Progenitor cell of endocrine pancreas (in vitro differentiated cells): ENCODE measurements around the gene TBC1D13. TPM values are rescaled to one million over a fixed set of nuclear protein-coding genes. Genes with fewer than 3 reads are reported as not detected.
"Not testable (repeated sequence)": the region's sequence is repeated elsewhere in the genome, so short reads cannot be mapped to it uniquely, and the experiment has no call there.

Source experiments
- DNase-seq: peaks from one replicate; pipeline ENCODE4 v3.0.0; 2021; ENCODE audit warnings: low spot score; ENCODE audit not compliant: unreplicated experiment
- H3K27ac Mint-ChIP-seq: 2 replicates; pipeline ENCODE4 v1.8.0; 2021; ENCODE audit warnings: mild to moderate bottlenecking, moderate library complexity, mixed read lengths
- H3K27me3 Mint-ChIP-seq: 2 replicates; pipeline ENCODE4 v1.8.0; 2021; ENCODE audit warnings: mixed read lengths
- H3K36me3 Mint-ChIP-seq: 2 replicates; pipeline ENCODE4 v1.8.0; 2022; ENCODE audit warnings: mixed read lengths; ENCODE audit not compliant: insufficient read depth
- H3K4me1 Mint-ChIP-seq: 2 replicates; pipeline ENCODE4 v1.8.0; 2021; ENCODE audit warnings: low read depth, mixed read lengths
- H3K4me3 Mint-ChIP-seq: 2 replicates; pipeline ENCODE4 v1.8.0; 2021; ENCODE audit warnings: low read depth, mild to moderate bottlenecking, moderate library complexity, mixed read lengths
- H3K9me3 Mint-ChIP-seq: 2 replicates; pipeline ENCODE4 v1.8.0; 2021; ENCODE audit warnings: low read depth, mixed read lengths
- total RNA-seq: library from RNA; stranded (reverse); gene quantifications from 2 replicates; pipeline ENCODE4 v1.2.1, GENCODE V29; 2021
- TF ChIP-seq, protein P1 (sequence below): fragments of 200-600 bp; sonication (generic); IDR thresholded peaks from one replicate; pipeline ENCODE4 v1.5.0; 2021; ENCODE audit warnings: antibody characterized with exemption, mild to moderate bottlenecking; ENCODE audit not compliant: unreplicated experiment

The TBC1D13 gene
- total RNA-seq, 1 donor from 2014 or later = 36.1 TPM

GRCh38 chr9:128836509-128837145 lies 49.6 kb downstream of the TBC1D13 start:
- H3K27me3 Mint-ChIP-seq = no peaks in the 10 kb centered on the region
- no peak overlapping the region for H3K27ac Mint-ChIP-seq
- TF ChIP-seq, protein P1, sequence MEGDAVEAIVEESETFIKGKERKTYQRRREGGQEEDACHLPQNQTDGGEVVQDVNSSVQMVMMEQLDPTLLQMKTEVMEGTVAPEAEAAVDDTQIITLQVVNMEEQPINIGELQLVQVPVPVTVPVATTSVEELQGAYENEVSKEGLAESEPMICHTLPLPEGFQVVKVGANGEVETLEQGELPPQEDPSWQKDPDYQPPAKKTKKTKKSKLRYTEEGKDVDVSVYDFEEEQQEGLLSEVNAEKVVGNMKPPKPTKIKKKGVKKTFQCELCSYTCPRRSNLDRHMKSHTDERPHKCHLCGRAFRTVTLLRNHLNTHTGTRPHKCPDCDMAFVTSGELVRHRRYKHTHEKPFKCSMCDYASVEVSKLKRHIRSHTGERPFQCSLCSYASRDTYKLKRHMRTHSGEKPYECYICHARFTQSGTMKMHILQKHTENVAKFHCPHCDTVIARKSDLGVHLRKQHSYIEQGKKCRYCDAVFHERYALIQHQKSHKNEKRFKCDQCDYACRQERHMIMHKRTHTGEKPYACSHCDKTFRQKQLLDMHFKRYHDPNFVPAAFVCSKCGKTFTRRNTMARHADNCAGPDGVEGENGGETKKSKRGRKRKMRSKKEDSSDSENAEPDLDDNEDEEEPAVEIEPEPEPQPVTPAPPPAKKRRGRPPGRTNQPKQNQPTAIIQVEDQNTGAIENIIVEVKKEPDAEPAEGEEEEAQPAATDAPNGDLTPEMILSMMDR = no peak
- no peaks in the 10 kb centered on the region for H3K9me3 Mint-ChIP-seq
- no peak overlapping the region for H3K4me3 Mint-ChIP-seq
- peaks cover 8% of the 10 kb centered on the region for H3K36me3 Mint-ChIP-seq
- peaks cover 6% of the 10 kb centered on the region for H3K4me1 Mint-ChIP-seq
- no peak for DNase-seq

DNA sequence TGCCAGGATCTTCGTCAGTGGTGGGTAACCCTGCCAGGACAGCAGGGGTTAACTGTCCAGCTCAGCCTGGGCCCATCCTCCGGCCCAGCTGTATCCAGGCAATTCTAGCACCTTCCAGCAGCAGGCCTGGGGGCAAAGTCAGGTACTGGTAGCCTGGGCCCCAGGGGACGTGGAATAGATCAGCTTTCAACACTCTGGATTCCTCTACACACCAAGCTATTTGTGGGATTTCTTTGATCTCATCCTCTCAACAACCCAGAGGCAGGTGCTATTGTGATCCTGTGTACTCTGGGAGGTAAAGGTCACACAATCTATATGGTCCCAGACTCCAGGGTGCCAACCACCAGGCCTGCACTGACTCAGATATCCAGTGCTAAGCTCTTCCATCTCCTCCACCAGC lies 51.3 kb downstream of the TBC1D13 start:
- Mint-ChIP-seq H3K9me3 (no peaks in the 10 kb centered on the region), H3K4me3 (no peak overlapping the region), H3K4me1 (peaks cover 6% of the 10 kb centered on the region), H3K27ac (peak overlapping the region; percentile 75), H3K36me3 (peaks cover 8% of the 10 kb centered on the region), H3K27me3 (no peaks in the 10 kb centered on the region)
- TF ChIP-seq, protein P1 = no peak
- DNase-seq = no peak

GRCh38 chr9:128840524-128840923 lies 53.5 kb downstream of the TBC1D13 start:
- H3K27me3 Mint-ChIP-seq = no peaks in the 10 kb centered on the region
- H3K36me3 Mint-ChIP-seq = peaks cover 5% of the 10 kb centered on the region
- no peak for DNase-seq
- no peak overlapping the region for H3K4me3 Mint-ChIP-seq
- no peaks in the 10 kb centered on the region for H3K9me3 Mint-ChIP-seq
- no peak overlapping the region for H3K27ac Mint-ChIP-seq
- TF ChIP-seq, protein P1 = no peak
- H3K4me1 Mint-ChIP-seq = peaks cover 14% of the 10 kb centered on the region

DNA sequence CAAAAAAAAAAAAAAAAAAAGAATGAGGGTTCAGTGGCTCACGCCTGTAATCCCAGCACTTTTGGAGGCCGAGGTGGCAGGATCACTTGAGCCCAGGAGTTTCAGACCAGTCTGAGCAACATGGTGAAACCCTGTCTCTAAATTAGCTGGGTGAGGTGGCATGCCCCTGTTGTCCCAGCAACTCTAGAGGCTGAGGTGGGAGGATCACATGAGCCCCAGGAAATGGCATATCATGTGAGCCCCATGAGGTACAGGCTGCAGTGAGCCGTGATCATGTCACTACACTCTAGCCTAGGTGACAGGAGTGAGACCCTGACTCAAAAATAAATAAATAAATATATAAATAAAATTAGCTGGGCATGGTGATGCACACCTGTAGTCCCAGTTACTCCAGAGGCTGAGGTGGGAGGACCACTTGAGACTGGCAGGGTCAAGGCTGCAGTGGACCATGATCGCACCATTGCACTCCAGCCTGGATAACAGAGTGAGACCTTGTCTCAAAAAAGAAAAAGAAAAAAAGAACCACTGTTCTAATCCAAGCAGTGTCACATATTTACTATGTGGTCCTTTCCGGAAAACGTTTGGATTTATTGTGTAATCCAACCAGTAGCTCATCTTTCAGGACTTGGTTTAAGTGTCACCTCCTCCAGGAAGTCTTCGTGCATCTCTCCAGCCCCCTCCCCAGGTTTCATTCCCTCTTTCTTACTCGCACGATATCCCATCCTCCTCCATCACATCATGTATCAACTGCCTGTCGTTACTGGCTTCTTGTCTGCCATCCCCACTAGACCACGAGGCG lies 54.8 kb downstream of the TBC1D13 start:
- Mint-ChIP-seq H3K4me3 (no peak overlapping the region), H3K27ac (no peak overlapping the region), H3K4me1 (peaks cover 16% of the 10 kb centered on the region), H3K27me3 (no peaks in the 10 kb centered on the region), H3K36me3 (peaks cover 5% of the 10 kb centered on the region), H3K9me3 (no peaks in the 10 kb centered on the region)
- TF ChIP-seq, protein P1 = no peak
- no peak for DNase-seq

DNA sequence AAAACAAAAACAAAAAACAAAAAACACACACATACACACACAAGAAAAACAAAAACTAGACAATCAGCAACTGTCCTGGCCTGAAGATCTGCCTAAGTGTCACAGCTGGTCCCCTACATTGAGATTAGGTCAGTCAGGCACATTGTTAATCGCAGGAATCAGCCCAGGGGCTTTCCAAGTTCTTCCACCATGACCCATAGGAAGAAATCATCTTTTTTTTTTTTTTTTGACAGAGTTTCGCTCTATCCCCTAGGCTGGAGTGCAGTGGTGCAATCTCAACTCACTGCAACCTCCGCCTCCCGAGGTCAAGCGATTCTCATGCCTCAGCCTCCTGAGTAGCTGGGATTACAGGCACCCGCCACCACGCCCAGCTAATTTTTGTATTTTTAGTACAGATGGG lies 56.1 kb downstream of the TBC1D13 start:
- not testable (repeated sequence) for H3K4me3 Mint-ChIP-seq, DNase-seq, H3K27me3 Mint-ChIP-seq, H3K36me3 Mint-ChIP-seq, H3K27ac Mint-ChIP-seq, H3K9me3 Mint-ChIP-seq
- H3K4me1 Mint-ChIP-seq = peaks cover 17% of the 10 kb centered on the region
